ENCODE data around the gene PRELP.

The PRELP gene

GRCh38 chr1:203480525-203481084, 5.0 kb downstream of the PRELP start:
- no peak for TF ChIP-seq CTCF (IDR thresholded peaks at IDR 0.05)

- no peak for TF ChIP-seq CTCF (IDR thresholded peaks at IDR 0.05)
These were observed 5.6 kb downstream of the PRELP start for GRCh38 chr1:203481196-203481595.

GRCh38 chr1:203486618-203487370, 11.2 kb downstream of the PRELP start:
- no peak for TF ChIP-seq CTCF (IDR thresholded peaks at IDR 0.05)

- TF ChIP-seq CTCF (IDR thresholded peaks at IDR 0.05): no peak
These were observed 12.9 kb downstream of the PRELP start for GRCh38 chr1:203488539-203488938.

- TF ChIP-seq CTCF (IDR thresholded peaks at IDR 0.05): no peak
These were observed 15.0 kb downstream of the PRELP start for GRCh38 chr1:203490607-203491006.

- no peak for TF ChIP-seq CTCF (IDR thresholded peaks at IDR 0.05)
These were observed 16.1 kb downstream of the PRELP start for GRCh38 chr1:203491664-203492063.

- no peak for TF ChIP-seq CTCF (IDR thresholded peaks at IDR 0.05)
These were observed 16.6 kb downstream of the PRELP start for GRCh38 chr1:203492082-203492747.
